CD14-positive monocyte (primary cell): Measurements from ENCODE around the gene PARP9. TPM values are rescaled to one million over a fixed set of nuclear protein-coding genes. Genes with fewer than 3 reads are reported as not detected.

Experiments used
- DNase-seq, 3 donors: peaks; one replicate each; pipeline ENCODE4 v3.0.0-alpha.2; 2011 to 2022
- H2AFZ ChIP-seq: 2 replicates; pipeline ENCODE4 v1.6.0; 2012; ENCODE audit warnings: mild to moderate bottlenecking, low read depth, low read length, inconsistent platforms; ENCODE audit not compliant: insufficient read depth, poor library complexity, severe bottlenecking
- H3K27ac ChIP-seq, 2 donors: 1 replicate in 1 of 2; 2 replicates in 1 of 2; pipeline ENCODE4 v1.5.1; 2012 to 2013; ENCODE audit warnings: low read length in 2 of 2, control low read depth in 1 of 2, inconsistent platforms in 1 of 2, low read depth in 1 of 2, mild to moderate bottlenecking in 1 of 2
- H3K27me3 ChIP-seq, 2 donors: one replicate each; pipeline versions ENCODE4 v1.6.0 to v1.6.1; 2011 to 2013; ENCODE audit warnings: low read length in 2 of 2; ENCODE audit not compliant: control insufficient read depth in 2 of 2, insufficient read depth in 2 of 2
- H3K36me3 ChIP-seq, 2 donors: replicated peaks in 1 of 2; 1 replicate in 1 of 2; 2 replicates in 1 of 2; pipeline versions ENCODE4 v1.5.1 to v1.6.1; 2012 to 2013; ENCODE audit warnings: low read length in 2 of 2, control low read depth in 1 of 2, inconsistent platforms in 1 of 2, mild to moderate bottlenecking in 1 of 2; ENCODE audit not compliant: insufficient read depth in 2 of 2, control insufficient read depth in 1 of 2
- H3K4me1 ChIP-seq, 2 donors: 1 replicate in 1 of 2; 2 replicates in 1 of 2; pipeline versions ENCODE4 v1.5.1 to v1.6.1; 2012 to 2013; ENCODE audit warnings: low read length in 2 of 2, control low read depth in 1 of 2, inconsistent platforms in 1 of 2, mild to moderate bottlenecking in 1 of 2, moderate library complexity in 1 of 2; ENCODE audit not compliant: insufficient read depth in 2 of 2, control insufficient read depth in 1 of 2
- H3K4me2 ChIP-seq: replicated peaks from 2 replicates; pipeline ENCODE3; 2012; ENCODE audit warnings: low read length, moderate library complexity, mild to moderate bottlenecking; ENCODE audit not compliant: poor library complexity, severe bottlenecking; ENCODE audit errors: extremely low read depth
- H3K4me3 ChIP-seq, 3 experiments: fragments of 200-600 bp in 1 of 3; sonication (generic) in 1 of 3; replicated peaks in 1 of 3; 1 replicate in 2 of 3; 2 replicates in 1 of 3; pipeline ENCODE4 v1.5.1; 2011 to 2013; ENCODE audit warnings: low read length in 3 of 3, mild to moderate bottlenecking in 3 of 3, control low read depth in 2 of 3, low read depth in 2 of 3, inconsistent platforms in 1 of 3, moderate library complexity in 1 of 3
- H3K79me2 ChIP-seq: 2 replicates; pipeline ENCODE4 v1.6.0; 2012; ENCODE audit warnings: mild to moderate bottlenecking, control low read depth, inconsistent platforms, low read length, moderate library complexity; ENCODE audit not compliant: insufficient read depth
- H3K9ac ChIP-seq: 2 replicates; pipeline ENCODE4 v1.6.0; 2017; ENCODE audit warnings: low read length, mild to moderate bottlenecking; ENCODE audit not compliant: insufficient read depth, poor library complexity, severe bottlenecking
- H3K9me3 ChIP-seq, 2 donors: replicated peaks in 1 of 2; 1 replicate in 1 of 2; 2 replicates in 1 of 2; pipeline versions ENCODE4 v1.5.1 to v1.6.1; 2012 to 2013; ENCODE audit warnings: low read length in 2 of 2, control low read depth in 1 of 2; ENCODE audit not compliant: control insufficient read depth in 1 of 2, insufficient read depth in 1 of 2
- H4K20me1 ChIP-seq: 2 replicates; pipeline ENCODE4 v1.6.0; 2012; ENCODE audit warnings: mild to moderate bottlenecking, low read length, control low read depth, moderate library complexity; ENCODE audit not compliant: insufficient read depth
- H3K27ac Mint-ChIP-seq, 7 donors: one replicate each; pipeline ENCODE4 v1.8.0; 2020; ENCODE audit warnings: mild to moderate bottlenecking in 7 of 7, mixed read lengths in 7 of 7, moderate library complexity in 6 of 7, inconsistent platforms in 2 of 7
- H3K27me3 Mint-ChIP-seq, 3 donors: one replicate each; pipeline ENCODE4 v1.8.0; 2021 to 2022; ENCODE audit warnings: low read depth in 3 of 3, mild to moderate bottlenecking in 3 of 3, mixed read lengths in 3 of 3, moderate library complexity in 3 of 3, inconsistent platforms in 1 of 3
- H3K36me3 Mint-ChIP-seq, 2 donors: one replicate each; pipeline ENCODE4 v1.8.0; 2020; ENCODE audit warnings: mixed read lengths in 2 of 2, inconsistent platforms in 1 of 2, mild to moderate bottlenecking in 1 of 2
- H3K4me1 Mint-ChIP-seq: one replicate; pipeline ENCODE4 v1.8.0; 2020; ENCODE audit warnings: mild to moderate bottlenecking, mixed read lengths
- H3K4me3 Mint-ChIP-seq, 2 donors: one replicate each; pipeline ENCODE4 v1.8.0; 2020; ENCODE audit warnings: mild to moderate bottlenecking in 2 of 2, mixed read lengths in 2 of 2, moderate library complexity in 1 of 2
- H3K9me3 Mint-ChIP-seq, 7 donors: one replicate each; pipeline ENCODE4 v1.8.0; 2020 to 2022; ENCODE audit warnings: mixed read lengths in 7 of 7, mild to moderate bottlenecking in 6 of 7, moderate library complexity in 6 of 7, inconsistent platforms in 2 of 7
- WGBS: methylation state at CpG from one replicate; pipeline ENCODE4 v1.1.5; 2013; ENCODE audit warnings: missing lambda C conversion rate; ENCODE audit not compliant: insufficient coverage; 5-methylcytosine and 5-hydroxymethylcytosine counted together
- intact Hi-C, 2 donors: fragments of 100-400 bp; cut with micrococcal nuclease; formaldehyde crosslinking; loops; one replicate each; pipeline versions ENCODE4 v1.15.0 to v1.15.1; 2023
- polyA plus RNA-seq, 3 donors: library from polyadenylated mRNA; depleted of rRNA in 1 of 3; unstranded in 2 of 3; stranded (reverse) in 1 of 3; fragments of 300-500 nt in 2 of 3; fragments of >200 nt in 1 of 3; fragmentation: Illumina TruSeq in 2 of 3; gene quantifications; 1 replicate in 2 of 3; 2 replicates in 1 of 3; pipeline ENCODE4 v1.2.3, GENCODE V29; 2012 to 2021
- TF ChIP-seq, protein P1 (sequence below): fragments of 200-600 bp; IDR thresholded peaks from one replicate; pipeline ENCODE4 v1.8.0; 2022; ENCODE audit warnings: antibody characterized with exemption, mild to moderate bottlenecking

Gene PARP9
- polyA plus RNA-seq, 3 donors = 31.4 to 43.3 (median 34.4) TPM

DNA sequence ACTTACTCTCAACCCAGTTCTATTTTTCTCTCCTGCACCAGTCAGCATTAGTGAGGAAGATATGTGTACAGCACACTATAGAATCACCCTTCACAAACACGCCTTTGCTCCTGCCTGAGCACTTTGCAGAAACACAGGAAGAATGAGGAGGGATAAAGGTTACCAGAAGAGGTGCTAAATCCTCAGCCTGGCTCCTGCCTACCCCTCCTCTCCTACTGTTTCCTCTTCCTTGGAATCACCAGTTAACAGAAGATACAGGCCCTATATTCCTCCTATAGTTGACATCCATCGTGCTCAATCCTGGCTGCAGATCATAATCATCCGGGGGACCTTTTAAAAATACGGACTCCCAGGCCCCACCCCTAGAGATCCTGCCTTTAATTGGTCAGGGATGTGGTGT, 42.2 kb upstream of the PARP9 start:
- no peaks in the 10 kb centered on the region for H3K27me3 ChIP-seq
- no peaks in the 10 kb centered on the region for H3K36me3 ChIP-seq
- Mint-ChIP-seq H3K4me3 (no peak overlapping the region), H3K4me1 (peaks cover 7% of the 10 kb centered on the region), H3K36me3 (peaks cover 0 to 5% of the 10 kb centered on the region in 2 donors), H3K27me3 (peaks cover 0 to 2% (median 1%) of the 10 kb centered on the region in 3 donors), H3K9me3 (no peaks in the 10 kb centered on the region), H3K27ac (no peak overlapping the region)
- H3K4me1 ChIP-seq = no peaks in the 10 kb centered on the region
- DNase-seq = no peak
- no peaks in the 10 kb centered on the region for H3K79me2 ChIP-seq
- intact Hi-C loops = no loop called here
- no peak overlapping the region for H3K27ac ChIP-seq
- no peak overlapping the region for H3K9ac ChIP-seq
- H4K20me1 ChIP-seq = no peaks in the 10 kb centered on the region
- TF ChIP-seq, protein P1, sequence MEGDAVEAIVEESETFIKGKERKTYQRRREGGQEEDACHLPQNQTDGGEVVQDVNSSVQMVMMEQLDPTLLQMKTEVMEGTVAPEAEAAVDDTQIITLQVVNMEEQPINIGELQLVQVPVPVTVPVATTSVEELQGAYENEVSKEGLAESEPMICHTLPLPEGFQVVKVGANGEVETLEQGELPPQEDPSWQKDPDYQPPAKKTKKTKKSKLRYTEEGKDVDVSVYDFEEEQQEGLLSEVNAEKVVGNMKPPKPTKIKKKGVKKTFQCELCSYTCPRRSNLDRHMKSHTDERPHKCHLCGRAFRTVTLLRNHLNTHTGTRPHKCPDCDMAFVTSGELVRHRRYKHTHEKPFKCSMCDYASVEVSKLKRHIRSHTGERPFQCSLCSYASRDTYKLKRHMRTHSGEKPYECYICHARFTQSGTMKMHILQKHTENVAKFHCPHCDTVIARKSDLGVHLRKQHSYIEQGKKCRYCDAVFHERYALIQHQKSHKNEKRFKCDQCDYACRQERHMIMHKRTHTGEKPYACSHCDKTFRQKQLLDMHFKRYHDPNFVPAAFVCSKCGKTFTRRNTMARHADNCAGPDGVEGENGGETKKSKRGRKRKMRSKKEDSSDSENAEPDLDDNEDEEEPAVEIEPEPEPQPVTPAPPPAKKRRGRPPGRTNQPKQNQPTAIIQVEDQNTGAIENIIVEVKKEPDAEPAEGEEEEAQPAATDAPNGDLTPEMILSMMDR = no peak
- no peak overlapping the region for H3K4me2 ChIP-seq
- H3K4me3 ChIP-seq = no peak overlapping the region
- no peaks in the 10 kb centered on the region for H3K9me3 ChIP-seq
- WGBS = no CpG with 5 or more reads among the region's 4 CpGs
- no peak overlapping the region for H2AFZ ChIP-seq

DNA sequence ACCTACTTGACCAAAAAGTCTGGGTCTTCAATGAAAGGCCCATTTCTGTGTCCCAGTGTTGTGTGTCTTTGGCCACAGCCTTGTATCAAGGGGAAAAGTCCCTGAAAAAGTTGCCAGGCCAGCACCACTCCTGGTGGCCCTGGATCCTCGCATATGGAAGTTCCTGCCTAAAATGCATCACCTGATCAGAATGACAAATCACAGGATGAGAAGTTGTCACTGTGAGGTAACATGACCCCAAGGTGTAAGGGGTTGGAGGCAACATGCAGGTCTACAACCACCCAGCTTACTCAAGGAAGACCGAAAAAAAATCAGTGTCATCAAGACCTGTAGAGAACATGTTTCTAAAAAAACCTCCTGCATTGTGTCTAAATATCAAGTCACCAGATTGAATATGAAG, 39.0 kb upstream of the PARP9 start:
- intact Hi-C loops = no loop called here
- Mint-ChIP-seq H3K36me3 (no peaks in the 10 kb centered on the region), H3K9me3 (no peaks in the 10 kb centered on the region), H3K4me1 (peaks cover 4% of the 10 kb centered on the region), H3K27ac (peak overlapping the region in 1 of 7 donors; percentile 24), H3K4me3 (no peak overlapping the region), H3K27me3 (peaks cover 0 to 2% (median 1%) of the 10 kb centered on the region in 3 donors)
- Histone ChIP-seq H3K36me3 (no peaks in the 10 kb centered on the region), H3K9me3 (no peaks in the 10 kb centered on the region), H4K20me1 (no peaks in the 10 kb centered on the region), H3K4me1 (no peaks in the 10 kb centered on the region), H3K4me3 (no peak overlapping the region), H3K79me2 (no peaks in the 10 kb centered on the region), H3K4me2 (no peak overlapping the region), H3K9ac (no peak overlapping the region), H3K27ac (no peak overlapping the region), H2AFZ (no peak overlapping the region), H3K27me3 (no peaks in the 10 kb centered on the region)
- DNase-seq = no peak
- no CpG with 5 or more reads among the region's 2 CpGs for WGBS
- TF ChIP-seq, protein P1 = no peak
